K562 (cell line): Measurements from ENCODE around the gene TSR3. TPM values are rescaled to one million over a fixed set of nuclear protein-coding genes. Genes with fewer than 3 reads are reported as not detected.

ENCODE experiments used
- ATAC-seq: fragments of 200-7000 bp; cut with Tn5 transposase; 3 replicates; pipeline ENCODE4 v1.9.1; 2020; ENCODE audit warnings: moderate library complexity
- BruUV-seq: library from RNA; stranded (reverse); fragments of 400-500 nt; replicated peaks from 2 replicates; lab custom pipeline; 2021; lab: Mats Ljungman, UMichigan
- CTCF ChIA-PET: fragments of 300-600 bp; formaldehyde crosslinking; extraction: SDS; loops from one replicate; lab custom pipeline; 2021; ENCODE audit warnings: low intra/inter-chr PET ratio; lab: Yijun Ruan, JAX
- POLR2A ChIA-PET: fragments of 300-600, 350-650 bp; sonication (Branson Sonifier 250); formaldehyde crosslinking; extraction: SDS; loops from one replicate; lab custom pipeline; 2021; ENCODE audit warnings: antibody characterized with exemption, inconsistent platforms; lab: Yijun Ruan, JAX
- DNase-seq, 4 experiments: peaks; one replicate each; pipeline versions ENCODE4 v3.0.0 to v3.0.0-alpha.2; 2011 to 2018; ENCODE audit warnings: low spot score in 3 of 4, mixed read lengths in 3 of 4; ENCODE audit errors: extremely low read depth in 1 of 4
- FAIRE-seq: peaks from 2 replicates; lab custom pipeline; 2011; peaks lifted over from hg19 to GRCh38; lab: Jason Lieb, UNC
- H2AFZ ChIP-seq: 2 replicates; pipeline ENCODE4 v1.6.0; 2011; ENCODE audit warnings: low read depth, low read length, control low read depth, inconsistent platforms
- H3K27ac ChIP-seq: fragments of 200-600 bp; 3 replicates; pipeline ENCODE4 v1.8.0; 2011; ENCODE audit warnings: low read depth, mild to moderate bottlenecking, control low read depth, inconsistent platforms, low read length, moderate library complexity, mixed read lengths; ENCODE audit errors: extremely low read depth
- H3K27me3 ChIP-seq, 2 experiments: fragments of 300-600 bp in 1 of 2; 2 replicates in 1 of 2; 3 replicates in 1 of 2; pipeline versions ENCODE4 v1.6.0 to v1.8.0; 2011; ENCODE audit warnings: inconsistent platforms in 2 of 2, low read length in 2 of 2, mild to moderate bottlenecking in 1 of 2, mixed read lengths in 1 of 2, moderate library complexity in 1 of 2; ENCODE audit not compliant: control insufficient read depth in 2 of 2, insufficient read depth in 2 of 2
- H3K36me3 ChIP-seq: fragments of 300-600 bp; 3 replicates; pipeline ENCODE4 v1.8.0; 2011; ENCODE audit warnings: mild to moderate bottlenecking, low read length, inconsistent platforms; ENCODE audit not compliant: control insufficient read depth, insufficient read depth
- H3K4me1 ChIP-seq, 2 experiments: fragments of 200-600 bp in 1 of 2; replicated peaks in 1 of 2; 2 replicates in 1 of 2; 3 replicates in 1 of 2; pipeline versions ENCODE4 v1.5.1 to v1.8.0; 2011; ENCODE audit warnings: inconsistent platforms in 2 of 2, low read length in 2 of 2, mild to moderate bottlenecking in 1 of 2, mixed read lengths in 1 of 2, moderate library complexity in 1 of 2; ENCODE audit not compliant: control insufficient read depth in 2 of 2, insufficient read depth in 2 of 2
- H3K4me2 ChIP-seq: 2 replicates; pipeline ENCODE4 v1.6.1; 2011; ENCODE audit warnings: low read length, control low read depth, inconsistent platforms, mixed read lengths; ENCODE audit not compliant: insufficient read depth
- H3K4me3 ChIP-seq: fragments of 200-600 bp; sonication (generic), shearing (Covaris generic); 2 replicates; pipeline ENCODE4 v1.5.1; 2016; ENCODE audit warnings: control low read depth, inconsistent platforms
- H3K79me2 ChIP-seq: fragments of 200-600 bp; 3 replicates; pipeline ENCODE4 v1.8.0; 2011; ENCODE audit warnings: low read length, inconsistent platforms; ENCODE audit not compliant: control insufficient read depth, insufficient read depth
- H3K9ac ChIP-seq, 2 experiments: 2 replicates each; pipeline versions ENCODE4 v1.6.0 to v1.6.1; 2011; ENCODE audit warnings: low read depth in 2 of 2, low read length in 2 of 2, control low read depth in 1 of 2, inconsistent platforms in 1 of 2, mild to moderate bottlenecking in 1 of 2, mixed read lengths in 1 of 2; ENCODE audit not compliant: insufficient read depth in 1 of 2
- H3K9me1 ChIP-seq: one replicate; pipeline ENCODE4 v1.6.0; 2011; ENCODE audit warnings: inconsistent platforms, mild to moderate bottlenecking, low read length, moderate library complexity; ENCODE audit not compliant: control insufficient read depth, insufficient read depth
- H3K9me3 ChIP-seq: replicated peaks from 2 replicates; pipeline ENCODE4 v1.5.1; 2011; ENCODE audit warnings: low read depth, low read length, inconsistent platforms; ENCODE audit not compliant: control insufficient read depth, insufficient read depth
- H4K20me1 ChIP-seq: replicated peaks from 2 replicates; pipeline ENCODE4 v1.6.1; 2011; ENCODE audit warnings: low read length, inconsistent platforms, mixed read lengths; ENCODE audit not compliant: control insufficient read depth, insufficient read depth
- ARID3A ChIP-seq: IDR thresholded peaks from 2 replicates; pipeline ENCODE4 v1.6.1; 2012; ENCODE audit warnings: low read depth, low read length, improper control_type of control experiment, borderline replicate concordance
- CBFB ChIP-seq: sonication (generic); formaldehyde crosslinking; IDR thresholded peaks from 2 replicates; pipeline ENCODE4 v1.4.0; 2020; ENCODE audit warnings: mild to moderate bottlenecking, missing genetic modification reagents
- CBX1 ChIP-seq: sonication (generic); IDR thresholded peaks from 2 replicates; pipeline ENCODE4 v1.6.1; 2016; ENCODE audit warnings: antibody characterized with exemption, low read depth, mild to moderate bottlenecking
- ETV5 ChIP-seq: sonication (generic); formaldehyde crosslinking; IDR thresholded peaks from 2 replicates; pipeline ENCODE4 v1.4.0; 2020; ENCODE audit warnings: low read depth, mild to moderate bottlenecking, missing genetic modification reagents
- FOXP4 ChIP-seq: sonication (generic); formaldehyde crosslinking; IDR thresholded peaks from 2 replicates; pipeline ENCODE4 v1.8.0; 2022; ENCODE audit warnings: mild to moderate bottlenecking, missing genetic modification reagents, borderline replicate concordance
- PTBP1 ChIP-seq: fragments of 200-400 bp; formaldehyde crosslinking; IDR thresholded peaks from 2 replicates; pipeline ENCODE4 v1.6.1; 2017; ENCODE audit warnings: low read depth, low read length
- XRCC5 ChIP-seq: fragments of 200-400 bp; formaldehyde crosslinking; IDR thresholded peaks from 2 replicates; pipeline ENCODE4 v1.6.1; 2017; ENCODE audit warnings: low read depth, mild to moderate bottlenecking, low read length
- ZBTB8A ChIP-seq: fragments of 450-650 bp; IDR thresholded peaks from 2 replicates; pipeline ENCODE4 v1.6.1; 2018; ENCODE audit warnings: mild to moderate bottlenecking, moderate library complexity; ENCODE audit not compliant: partially characterized antibody
- WGBS: fragments of 100-300 bp; shearing (Covaris generic); methylation state at CpG from one replicate; pipeline ENCODE4 v1.1.6; 2016; ENCODE audit warnings: low coverage, mixed read lengths; ENCODE audit not compliant: insufficient coverage; ENCODE audit errors: missing lambda C conversion rate; 5-methylcytosine and 5-hydroxymethylcytosine counted together
- in situ Hi-C: fragments of 300-500 bp; cut with MboI; formaldehyde crosslinking; loops from 4 replicates; pipeline ENCODE4 v1.15.0; 2018; ENCODE audit warnings: inconsistent platforms, mixed read lengths
- intact Hi-C: fragments of 100-400 bp; cut with micrococcal nuclease; formaldehyde crosslinking; loops from 2 replicates; pipeline ENCODE4 v1.14.2; 2022
- polyA plus RNA-seq, 8 experiments: library from polyadenylated mRNA; depleted of rRNA in 4 of 8; stranded (reverse) in 5 of 8; unstranded in 3 of 8; fragments of >200 nt; fragmentation: Nextera tagmentation in 2 of 8; fragmentation: Illumina TruSeq in 1 of 8; extraction: Ambion mirVana in 2 of 8; extraction: Trizol in 1 of 8; gene quantifications; 2 replicates each; pipeline versions ENCODE4 v1.2.1 to v1.2.3, GENCODE V29; 2011 to 2014; ENCODE audit warnings: inconsistent platforms in 1 of 8, missing spikeins in 1 of 8
- total RNA-seq, 7 experiments: library from RNA; depleted of rRNA in 6 of 7; stranded (reverse); fragments of >200 nt in 6 of 7; fragmentation: Illumina TruSeq in 2 of 7; extraction: Trizol in 2 of 7; gene quantifications; 2 replicates each; pipeline versions ENCODE4 v1.2.1 to v1.2.3, GENCODE V29; 2011 to 2021; ENCODE audit warnings: low replicate concordance in 1 of 7
- TF ChIP-seq, protein P1 (sequence below), 2 experiments: fragments of 150-350 bp in 1 of 2; IDR thresholded peaks; 2 replicates each; pipeline ENCODE4 v1.6.1; 2012 to 2016; ENCODE audit warnings: low read depth in 2 of 2, low read length in 2 of 2, mild to moderate bottlenecking in 1 of 2, moderate library complexity in 1 of 2
- TF ChIP-seq, protein P2 (sequence below): fragments of 250-450 bp; sonication (Bioruptor Pico); IDR thresholded peaks from 2 replicates; pipeline ENCODE4 v1.8.0; 2022; ENCODE audit warnings: moderate library complexity, mild to moderate bottlenecking, inconsistent platforms
- TF ChIP-seq, protein P3 (sequence below): sonication (generic); formaldehyde crosslinking; IDR thresholded peaks from 2 replicates; pipeline ENCODE4 v1.8.0; 2022; ENCODE audit warnings: mild to moderate bottlenecking, missing genetic modification reagents

The TSR3 gene
- total and polyA plus RNA-seq, 9 of the 15 experiments (the other 6 are each of a cell fraction or from before 2014, with no cell fraction given) = 1.5 to 74.8 (median 16.5) TPM

DNA sequence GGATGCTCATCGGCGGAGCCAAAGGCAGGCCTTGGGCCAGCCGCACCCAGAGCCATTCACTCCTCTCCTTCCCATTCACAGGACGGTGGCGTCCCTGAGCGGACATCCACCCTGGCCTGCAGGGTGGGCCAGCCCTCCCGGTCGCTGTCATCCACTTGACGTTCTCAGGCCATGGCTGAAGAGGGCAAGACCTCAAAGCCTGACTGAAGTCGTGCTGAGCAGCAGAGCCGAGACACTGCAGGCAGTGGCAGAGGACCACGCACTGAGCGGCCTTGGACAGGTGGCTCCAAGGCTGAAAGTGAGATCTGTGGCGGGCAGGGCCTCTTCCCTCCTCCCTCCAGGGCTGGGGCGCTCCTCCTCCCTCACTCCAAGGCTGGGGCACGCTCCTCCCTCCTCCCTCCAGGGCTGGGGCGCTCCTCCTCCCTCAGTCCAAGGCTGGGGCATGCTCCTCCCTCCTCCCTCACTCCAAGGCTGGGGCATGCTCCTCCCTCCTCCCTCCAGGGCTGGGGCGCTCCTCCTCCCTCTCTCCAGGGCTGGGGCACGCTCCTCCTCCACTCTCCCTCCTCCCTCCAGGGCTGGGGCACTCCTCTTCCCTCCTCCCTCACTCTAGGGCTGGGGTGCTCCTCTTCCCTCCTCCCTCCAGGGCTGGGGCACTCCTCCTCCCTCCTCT is 24.2 kb upstream of the TSR3 start (continued):
- TF ChIP-seq CBX1 (no peak), ZBTB8A (no peak), XRCC5 (no peak)
- TF ChIP-seq, protein P1, sequence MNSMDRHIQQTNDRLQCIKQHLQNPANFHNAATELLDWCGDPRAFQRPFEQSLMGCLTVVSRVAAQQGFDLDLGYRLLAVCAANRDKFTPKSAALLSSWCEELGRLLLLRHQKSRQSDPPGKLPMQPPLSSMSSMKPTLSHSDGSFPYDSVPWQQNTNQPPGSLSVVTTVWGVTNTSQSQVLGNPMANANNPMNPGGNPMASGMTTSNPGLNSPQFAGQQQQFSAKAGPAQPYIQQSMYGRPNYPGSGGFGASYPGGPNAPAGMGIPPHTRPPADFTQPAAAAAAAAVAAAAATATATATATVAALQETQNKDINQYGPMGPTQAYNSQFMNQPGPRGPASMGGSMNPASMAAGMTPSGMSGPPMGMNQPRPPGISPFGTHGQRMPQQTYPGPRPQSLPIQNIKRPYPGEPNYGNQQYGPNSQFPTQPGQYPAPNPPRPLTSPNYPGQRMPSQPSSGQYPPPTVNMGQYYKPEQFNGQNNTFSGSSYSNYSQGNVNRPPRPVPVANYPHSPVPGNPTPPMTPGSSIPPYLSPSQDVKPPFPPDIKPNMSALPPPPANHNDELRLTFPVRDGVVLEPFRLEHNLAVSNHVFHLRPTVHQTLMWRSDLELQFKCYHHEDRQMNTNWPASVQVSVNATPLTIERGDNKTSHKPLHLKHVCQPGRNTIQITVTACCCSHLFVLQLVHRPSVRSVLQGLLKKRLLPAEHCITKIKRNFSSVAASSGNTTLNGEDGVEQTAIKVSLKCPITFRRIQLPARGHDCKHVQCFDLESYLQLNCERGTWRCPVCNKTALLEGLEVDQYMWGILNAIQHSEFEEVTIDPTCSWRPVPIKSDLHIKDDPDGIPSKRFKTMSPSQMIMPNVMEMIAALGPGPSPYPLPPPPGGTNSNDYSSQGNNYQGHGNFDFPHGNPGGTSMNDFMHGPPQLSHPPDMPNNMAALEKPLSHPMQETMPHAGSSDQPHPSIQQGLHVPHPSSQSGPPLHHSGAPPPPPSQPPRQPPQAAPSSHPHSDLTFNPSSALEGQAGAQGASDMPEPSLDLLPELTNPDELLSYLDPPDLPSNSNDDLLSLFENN (IDR thresholded peaks at IDR 0.05; ENCODE audit: low read depth in 2 of 2, low read length in 2 of 2) = no peak

DNA sequence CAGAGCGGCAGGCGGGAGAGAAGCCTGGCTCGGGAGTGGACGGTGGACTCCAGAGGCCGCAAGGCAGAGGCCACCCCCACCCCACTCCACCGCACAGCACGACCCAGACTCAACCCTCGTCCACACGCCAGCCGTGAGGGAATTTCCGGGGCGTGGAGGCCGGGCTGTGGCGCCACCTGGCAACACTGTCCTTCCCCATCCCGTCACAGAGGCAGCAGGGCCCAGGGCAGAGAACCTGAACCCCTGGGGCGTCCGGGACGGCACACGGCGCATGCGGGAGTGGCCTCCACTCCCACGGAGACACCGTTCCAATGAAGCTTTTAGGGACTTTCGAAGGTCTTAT is 23.6 kb upstream of the TSR3 start:
- CTCF ChIA-PET = no interaction called here
- Histone ChIP-seq H3K4me2 (no peak overlapping the region), H3K9ac (peak overlapping the region in 1 of 2 experiments; percentile 40; a peak in 1 of 4 replicates), H3K79me2 (peaks cover 36% of the 10 kb centered on the region), H3K27ac (no peak overlapping the region), H2AFZ (no peak overlapping the region), H3K9me3 (no peaks in the 10 kb centered on the region), H3K9me1 (peaks cover 5% of the 10 kb centered on the region), H4K20me1 (peaks cover 8% of the 10 kb centered on the region; the same call in 1 of the 2 replicates), H3K4me3 (no peak overlapping the region), H3K36me3 (peaks cover 16% of the 10 kb centered on the region; the same call in 2 of the 3 replicates), H3K27me3 (no peaks in the 10 kb centered on the region), H3K4me1 (peaks cover 19 to 76% of the 10 kb centered on the region in 2 experiments; a peak in 4 of 5 replicates)
- FAIRE-seq (no peak), DNase-seq (no peak), ATAC-seq (no peak)
- BruUV-seq = no TSS peak
- POLR2A ChIA-PET = interaction anchor here (0.7 to 1.0 kb wide), 2 partner anchors 10 to 11 kb away, joined by 3 read pairs; no protein-coding TSS in a partner anchor
- 91% methylated on average over 19 of the region's 24 CpGs for WGBS
- intact Hi-C loops (no loop called here), in situ Hi-C loops (no loop called here)
- TF ChIP-seq ETV5 (CRISPR knock-in tag) = no peak
- TF ChIP-seq PTBP1 = no peak
- TF ChIP-seq, protein P2, sequence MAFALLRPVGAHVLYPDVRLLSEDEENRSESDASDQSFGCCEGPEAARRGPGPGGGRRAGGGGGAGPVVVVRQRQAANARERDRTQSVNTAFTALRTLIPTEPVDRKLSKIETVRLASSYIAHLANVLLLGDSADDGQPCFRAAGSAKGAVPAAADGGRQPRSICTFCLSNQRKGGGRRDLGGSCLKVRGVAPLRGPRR (CRISPR knock-in tag) = no peak
- no peak for TF ChIP-seq ARID3A
- no peak for TF ChIP-seq FOXP4 (CRISPR knock-in tag)
- no peak for TF ChIP-seq CBFB
- TF ChIP-seq, protein P3, sequence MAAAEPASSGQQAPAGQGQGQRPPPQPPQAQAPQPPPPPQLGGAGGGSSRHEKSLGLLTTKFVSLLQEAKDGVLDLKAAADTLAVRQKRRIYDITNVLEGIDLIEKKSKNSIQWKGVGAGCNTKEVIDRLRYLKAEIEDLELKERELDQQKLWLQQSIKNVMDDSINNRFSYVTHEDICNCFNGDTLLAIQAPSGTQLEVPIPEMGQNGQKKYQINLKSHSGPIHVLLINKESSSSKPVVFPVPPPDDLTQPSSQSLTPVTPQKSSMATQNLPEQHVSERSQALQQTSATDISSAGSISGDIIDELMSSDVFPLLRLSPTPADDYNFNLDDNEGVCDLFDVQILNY = no peak
